T47D (cell line): ENCODE data around the gene SV2B.

Experiments
- DNase-seq, 2 experiments: peaks; one replicate each; pipeline versions ENCODE4 v3.0.0 to v3.0.0-alpha.2; 2011 to 2012; ENCODE audit warnings: low read depth in 1 of 2, low spot score in 1 of 2
- JUND ChIP-seq: IDR thresholded peaks from 2 replicates; pipeline ENCODE4 v1.6.1; 2012; ENCODE audit warnings: low read depth
- in situ Hi-C: cut with HindIII; loops from 2 replicates; pipeline ENCODE4 v1.10.0; 2016; ENCODE audit warnings: low sequenced_read_pairs, low pct_unique_long_range_greater_than_20kb

Gene SV2B

DNA sequence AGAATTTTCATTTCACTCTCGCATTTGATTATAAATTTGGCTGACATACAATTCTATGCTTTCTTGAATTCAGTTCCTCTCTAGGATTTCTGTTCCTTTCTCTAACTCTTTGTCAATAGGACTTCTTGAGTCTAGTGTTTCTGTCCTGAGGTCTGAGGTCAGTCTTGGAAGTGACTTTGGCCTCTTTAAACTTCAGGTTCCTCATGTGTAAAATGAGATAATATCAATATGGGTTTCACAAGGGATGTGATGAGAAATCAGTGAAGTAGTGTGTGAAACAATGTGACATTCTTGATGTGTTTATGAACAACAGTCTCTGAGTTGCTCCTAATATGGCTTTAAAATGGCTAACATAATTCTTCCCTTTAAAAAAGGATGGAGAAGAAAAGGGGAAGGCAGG lies 92.2 kb downstream of the SV2B start:
- in situ Hi-C loops: no loop called here
- DNase-seq: no peak
- TF ChIP-seq JUND: no peak

DNA sequence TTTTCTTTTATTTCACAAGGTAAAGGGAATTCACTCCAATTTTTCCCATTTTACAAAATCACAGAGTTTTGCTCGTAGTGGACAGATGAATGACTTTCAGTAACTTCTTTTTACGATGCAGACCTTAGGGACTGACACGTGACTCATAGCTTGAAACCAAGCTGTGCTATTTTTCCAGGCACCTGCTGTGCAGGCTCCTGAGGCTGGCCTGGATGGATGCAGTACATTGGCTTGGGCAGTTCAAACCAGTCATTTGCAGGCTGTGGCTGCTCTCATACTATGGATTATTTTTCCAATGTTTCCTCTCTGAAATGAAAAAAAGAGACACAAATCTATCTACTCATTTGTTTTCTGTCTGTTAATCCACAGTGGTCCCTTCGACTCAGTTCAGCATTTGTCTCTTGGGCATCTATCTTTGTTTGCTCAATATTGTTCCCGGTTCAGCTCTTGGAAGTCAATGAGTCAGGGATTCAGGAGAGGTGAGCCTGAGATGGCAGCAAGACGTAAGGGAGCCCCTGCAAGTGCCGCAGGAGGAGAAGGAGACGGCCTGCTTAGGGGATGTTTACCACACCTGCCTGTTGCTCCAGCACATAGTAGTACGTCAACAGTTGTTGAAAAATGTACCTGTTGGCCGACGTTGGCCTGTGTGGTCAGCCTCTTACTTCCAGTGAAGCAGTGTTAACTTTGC lies 92.8 kb downstream of the SV2B start:
- in situ Hi-C loops: no loop called here
- no peak for TF ChIP-seq JUND
- DNase-seq: no peak

DNA sequence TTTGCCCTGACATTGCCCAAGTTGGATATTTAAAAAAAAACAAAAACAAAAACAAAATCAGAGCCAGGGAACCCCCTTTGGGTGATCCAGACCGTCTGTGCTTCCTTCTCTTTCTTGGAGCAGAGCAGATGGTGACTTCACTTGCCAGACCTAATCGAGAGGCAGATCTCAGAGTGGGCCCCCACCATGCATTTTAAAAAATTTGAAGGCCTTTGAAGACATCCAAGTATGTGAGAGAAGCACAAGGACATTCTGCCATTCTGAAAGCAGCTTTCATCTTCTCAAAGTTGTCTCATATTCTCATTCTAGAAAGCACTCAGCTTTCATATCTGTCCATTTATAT lies 93.3 kb downstream of the SV2B start:
- no peak for TF ChIP-seq JUND
- no peak for DNase-seq
- in situ Hi-C loops: no loop called here

DNA sequence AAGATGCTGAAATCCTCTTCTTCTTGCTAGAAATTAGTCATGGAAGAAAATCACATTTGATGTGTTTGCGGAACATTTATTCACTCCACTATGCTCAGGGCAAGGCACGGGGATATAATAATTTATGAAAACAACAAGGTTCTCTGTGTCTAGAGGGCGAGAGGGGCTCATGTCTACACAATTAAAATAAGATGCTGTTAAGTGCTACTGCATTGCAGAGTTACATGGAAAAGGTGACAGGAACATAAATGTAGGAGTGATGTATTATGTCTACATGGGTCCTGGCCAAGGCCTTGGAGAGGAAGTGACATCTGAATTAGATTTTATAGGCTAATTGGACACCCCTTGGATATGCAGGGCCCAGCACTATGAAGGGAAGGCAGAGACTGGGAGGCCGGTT lies 96.1 kb downstream of the SV2B start:
- no peak for TF ChIP-seq JUND
- in situ Hi-C loops: no loop called here
- no peak for DNase-seq

DNA sequence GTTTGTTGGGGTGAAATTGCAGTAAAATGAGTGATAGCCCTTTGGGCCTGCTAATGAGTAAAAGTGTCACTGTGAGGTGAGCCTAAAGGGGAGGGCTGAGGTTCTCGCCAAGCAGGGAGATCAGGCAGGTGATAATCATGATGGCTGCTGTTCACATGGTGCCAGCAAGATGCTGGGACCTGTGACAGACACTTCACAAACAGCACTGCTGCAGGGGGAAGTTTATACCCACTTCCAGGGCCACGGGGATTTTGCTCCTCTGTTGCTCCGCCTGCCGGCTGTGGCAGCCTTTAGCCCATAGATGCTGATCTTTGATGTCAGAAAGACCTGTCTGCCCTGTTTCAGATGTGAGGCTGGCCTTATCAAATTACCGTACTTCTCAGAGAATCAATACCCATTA lies 96.7 kb downstream of the SV2B start:
- no peak for TF ChIP-seq JUND
- DNase-seq: no peak
- in situ Hi-C loops: no loop called here

DNA sequence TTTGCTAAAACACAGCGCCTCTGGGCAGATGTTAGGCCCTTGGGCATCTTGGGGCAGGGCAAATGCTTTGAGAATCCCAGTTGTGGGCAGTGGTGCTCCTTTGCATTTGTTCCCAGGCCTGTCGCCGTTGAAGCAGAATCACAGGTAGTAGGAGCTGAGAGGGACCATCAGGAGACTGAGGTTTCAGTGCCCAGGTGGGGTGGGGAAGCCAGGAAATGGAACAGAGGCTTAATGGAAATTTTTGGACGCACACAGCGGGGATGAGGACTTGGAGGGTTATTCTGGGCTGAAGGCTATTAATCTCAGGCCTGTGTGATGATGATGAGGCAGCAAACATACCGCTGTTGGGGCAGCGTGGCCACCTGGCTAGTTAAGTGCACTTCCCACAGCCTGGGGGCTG lies 99.5 kb downstream of the SV2B start:
- no peak for DNase-seq
- no peak for TF ChIP-seq JUND
- in situ Hi-C loops: no loop called here

DNA sequence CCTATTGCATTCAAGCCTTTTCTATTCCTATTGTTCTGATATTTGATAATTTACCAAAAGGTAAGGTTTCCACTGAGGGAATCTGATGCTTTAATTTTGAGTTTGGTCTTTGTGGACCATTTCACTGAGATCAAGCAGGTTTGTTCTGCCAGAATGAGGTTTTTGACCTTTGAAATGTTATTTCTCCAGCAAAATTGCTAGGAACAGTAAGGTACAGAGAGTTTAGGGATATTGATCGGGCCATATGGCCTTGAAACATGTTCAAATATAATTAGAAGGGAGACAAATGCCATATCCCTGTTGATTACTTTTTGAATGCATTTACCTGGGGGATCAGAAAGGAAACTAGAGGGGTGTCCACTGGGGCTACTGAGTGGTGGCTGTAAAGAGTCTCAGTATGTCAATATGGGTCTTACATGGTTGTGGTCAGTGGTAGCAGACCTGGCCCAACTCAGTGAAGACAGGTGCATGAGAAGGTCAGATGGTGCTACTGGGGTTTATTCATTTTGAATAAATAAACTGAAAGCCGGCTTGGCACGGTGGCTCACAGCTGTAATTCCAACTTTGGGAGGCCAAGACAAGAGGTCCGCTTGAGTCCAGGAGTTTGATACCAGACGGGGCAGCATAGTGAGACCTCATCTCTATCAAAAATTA lies 100.2 kb downstream of the SV2B start:
- DNase-seq: no peak
- in situ Hi-C loops: no loop called here
- no peak for TF ChIP-seq JUND

DNA sequence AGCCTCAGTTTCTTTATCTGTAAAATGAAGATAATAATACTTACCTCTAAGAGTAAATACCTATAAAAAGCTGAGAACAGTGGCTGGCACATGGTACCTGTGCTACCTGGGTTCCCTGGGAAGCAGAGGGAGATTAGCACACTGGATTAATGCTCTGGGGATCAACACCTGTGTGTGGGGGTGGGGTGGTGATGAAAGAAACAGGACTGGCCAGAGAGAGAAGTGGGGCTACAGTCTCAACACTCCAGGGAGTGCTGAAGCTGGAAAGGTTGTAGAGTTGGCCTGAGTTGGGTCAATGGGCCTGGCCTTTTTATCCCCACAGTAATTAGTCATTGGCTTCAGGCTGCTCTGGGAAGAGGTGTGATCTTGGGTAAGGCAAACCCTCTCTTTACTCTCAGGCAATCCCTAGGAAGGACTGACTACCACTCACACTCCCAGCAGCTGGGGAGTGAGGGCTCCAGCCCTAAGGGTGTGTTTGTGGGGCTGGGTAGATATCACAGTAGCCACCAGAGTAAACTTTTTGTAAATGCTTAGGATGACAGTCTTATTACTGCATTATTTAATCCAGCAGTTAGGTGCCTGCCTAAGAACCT lies 102.5 kb downstream of the SV2B start:
- no peak for TF ChIP-seq JUND
- no peak for DNase-seq
- in situ Hi-C loops: no loop called here

DNA sequence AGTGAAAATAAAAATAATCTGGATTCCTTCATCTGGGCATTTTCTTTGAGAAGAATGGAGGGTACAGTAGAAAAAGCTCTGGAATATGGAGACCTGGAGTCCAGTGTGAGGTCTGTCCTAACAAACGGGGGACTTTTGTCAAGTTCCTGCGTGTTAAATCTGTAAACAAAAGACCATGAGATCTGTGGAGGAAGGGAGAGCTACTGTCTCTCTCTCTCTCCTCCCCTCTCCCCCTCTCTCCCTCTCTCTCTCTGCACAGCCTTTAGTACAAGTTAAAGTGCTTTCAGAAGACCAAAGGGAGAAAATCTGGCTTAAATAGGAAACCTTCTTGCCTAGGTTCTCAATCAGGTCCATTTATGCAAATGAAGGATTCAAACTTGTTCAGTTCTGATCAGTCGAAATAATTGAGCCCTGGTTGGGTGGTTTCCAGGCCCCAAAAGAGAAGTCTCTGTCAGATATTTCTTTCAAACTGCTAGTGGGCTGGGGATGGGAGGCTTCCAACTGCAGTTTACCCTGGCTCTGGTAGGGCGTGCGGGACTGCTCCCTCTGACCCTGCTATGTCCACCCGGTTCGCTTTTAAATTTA lies 103.7 kb downstream of the SV2B start:
- in situ Hi-C loops: no loop called here
- no peak for TF ChIP-seq JUND
- DNase-seq: no peak

DNA sequence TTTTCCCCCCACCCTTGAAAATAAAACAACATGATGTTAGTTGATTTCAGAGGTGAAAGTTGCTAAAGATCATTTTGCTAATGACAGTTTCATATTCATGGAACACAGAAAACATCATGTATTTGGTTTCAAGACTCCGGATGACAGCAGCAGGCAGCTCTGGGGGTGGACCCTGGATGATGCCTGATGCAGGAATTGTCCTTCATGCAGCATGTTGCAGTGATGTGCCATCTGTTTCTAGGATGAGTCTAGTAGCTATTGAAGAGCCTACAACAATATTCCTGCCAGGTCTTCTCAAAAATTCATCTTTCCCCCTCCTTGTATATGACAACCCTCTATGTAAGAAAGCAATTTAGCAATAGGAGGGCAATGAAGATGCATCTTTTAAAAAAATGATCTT lies 108.3 kb downstream of the SV2B start:
- no peak for DNase-seq
- no peak for TF ChIP-seq JUND
- in situ Hi-C loops: no loop called here

DNA sequence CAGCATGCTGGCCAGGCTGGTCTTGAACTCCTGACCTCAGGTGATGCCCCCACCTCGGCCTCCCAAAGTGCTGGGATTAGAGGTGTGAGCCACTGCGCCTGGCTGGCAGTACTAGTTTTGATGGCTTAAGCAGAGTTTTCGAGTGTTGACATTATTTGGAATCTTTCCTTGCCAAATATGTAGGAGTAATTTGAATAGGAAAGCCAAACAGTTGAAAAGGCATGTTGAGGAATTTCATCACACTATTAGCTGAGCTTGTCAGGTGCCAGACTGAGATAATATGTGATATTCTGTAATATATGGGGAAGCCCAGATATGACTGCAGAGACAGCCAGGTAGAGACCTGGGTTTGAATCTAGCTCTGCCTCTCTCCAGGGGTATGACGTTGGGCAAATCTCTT lies 109.3 kb downstream of the SV2B start:
- no peak for TF ChIP-seq JUND
- DNase-seq: no peak
- in situ Hi-C loops: no loop called here

DNA sequence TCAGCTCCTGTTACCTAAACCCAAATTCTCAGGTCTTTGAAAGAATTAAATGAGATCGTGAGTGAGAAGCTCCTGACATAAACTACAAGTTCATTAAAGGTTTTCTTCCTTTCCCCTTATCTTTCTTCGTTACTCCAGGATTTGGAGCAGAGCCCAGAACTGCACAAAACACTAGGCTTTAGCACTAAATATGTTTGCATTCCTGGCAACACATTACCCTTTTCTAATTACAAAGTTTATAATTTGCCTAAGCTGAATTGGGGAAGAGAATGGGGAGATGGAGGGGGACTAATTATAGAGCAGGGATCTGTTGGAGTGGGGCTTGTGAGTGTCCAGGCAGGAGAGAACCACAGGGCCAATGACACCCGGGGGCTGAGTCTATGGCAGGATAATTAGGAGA lies 109.7 kb downstream of the SV2B start:
- in situ Hi-C loops: no loop called here
- DNase-seq: no peak
- no peak for TF ChIP-seq JUND
